Stimulated activated CD8-positive, alpha-beta memory T cell treated with anti-CD3 and anti-CD28 coated beads, Interleukin-2, amount 100 ng/mL, for 1 hour (primary cell): Measurements from ENCODE around the gene ERN1.
A peak's percentile ranks its signal among the peaks of the same experiment; 100 is the strongest.

Experiments used
- DNase-seq, 2 donors: peaks; one replicate each; pipeline ENCODE4 v3.0.0-alpha.2; 2020; ENCODE audit warnings: low read depth in 2 of 2

Gene ERN1

DNA sequence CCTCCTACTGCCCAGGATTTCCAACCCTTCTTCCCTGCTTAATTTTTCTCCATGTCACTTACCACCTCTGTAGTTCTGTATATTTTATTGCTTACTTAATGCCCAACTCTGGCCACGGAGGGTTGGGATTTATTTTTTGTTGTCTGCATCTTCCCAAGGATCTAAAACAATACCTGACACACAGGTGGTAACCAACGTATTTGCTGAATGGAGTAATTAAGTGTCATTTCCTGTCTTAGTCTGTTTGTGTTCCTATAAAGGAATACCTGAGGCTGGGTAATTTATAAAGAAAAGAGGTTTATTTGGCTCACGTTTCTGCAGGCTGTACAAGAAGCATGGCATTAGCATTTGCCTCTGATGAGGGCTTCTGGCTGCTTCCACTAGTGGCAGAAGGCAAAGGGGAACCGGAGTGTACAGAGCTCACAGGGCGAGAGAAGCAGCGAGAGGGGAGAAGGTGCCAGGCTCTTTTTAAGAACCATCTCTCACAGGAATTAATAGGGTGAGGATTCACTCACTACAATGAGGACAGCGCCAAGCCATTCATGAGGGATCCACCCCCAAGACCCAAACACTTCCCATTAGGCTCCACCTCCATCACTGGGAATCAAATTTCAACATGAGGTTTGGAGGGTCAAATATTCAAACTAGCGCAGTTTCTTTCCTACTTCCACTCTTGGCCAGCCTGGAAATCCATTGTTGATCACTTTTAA, 44.8 kb downstream of the ERN1 start:
- DNase-seq, result no peak

DNA sequence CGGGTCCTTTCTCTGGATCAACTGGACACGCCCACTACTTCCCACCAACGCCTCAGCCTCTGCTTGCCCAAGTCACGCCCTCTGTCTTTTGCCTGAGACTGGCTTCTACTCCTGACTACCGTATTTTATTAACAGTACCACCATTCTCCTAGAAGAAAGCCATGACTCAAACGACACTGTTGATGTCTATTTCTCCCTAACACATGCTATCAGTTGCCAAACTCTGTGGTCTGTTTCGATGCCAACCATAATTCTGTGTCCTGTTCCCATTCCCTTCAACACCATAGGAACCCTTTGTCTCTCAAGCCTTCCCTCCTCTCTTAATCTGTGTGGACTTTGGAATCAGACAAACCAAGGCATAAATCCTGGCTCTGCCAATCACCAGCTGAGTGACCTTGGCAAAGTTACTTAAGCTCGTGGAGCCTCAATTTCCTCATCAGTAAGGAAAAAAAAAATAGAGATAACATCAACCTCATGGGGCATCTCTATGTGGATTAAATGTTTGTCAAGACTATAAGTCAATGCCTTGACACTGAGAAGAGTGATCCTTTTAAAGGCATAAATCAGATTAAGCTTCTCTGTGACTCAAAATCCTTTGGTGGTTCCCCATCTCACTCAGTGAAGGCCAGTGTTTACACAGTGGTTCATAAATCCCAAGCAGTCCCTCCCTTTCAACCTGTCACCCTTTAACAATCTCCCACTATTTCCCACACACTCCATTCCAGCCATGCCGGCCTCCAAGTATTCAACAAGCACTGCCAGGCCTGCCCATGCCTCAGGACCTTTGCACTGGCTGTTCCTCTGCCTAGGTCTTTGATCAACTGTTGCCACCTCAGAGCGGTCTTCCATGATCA, 45.6 kb downstream of the ERN1 start:
- DNase-seq, result no peak

DNA sequence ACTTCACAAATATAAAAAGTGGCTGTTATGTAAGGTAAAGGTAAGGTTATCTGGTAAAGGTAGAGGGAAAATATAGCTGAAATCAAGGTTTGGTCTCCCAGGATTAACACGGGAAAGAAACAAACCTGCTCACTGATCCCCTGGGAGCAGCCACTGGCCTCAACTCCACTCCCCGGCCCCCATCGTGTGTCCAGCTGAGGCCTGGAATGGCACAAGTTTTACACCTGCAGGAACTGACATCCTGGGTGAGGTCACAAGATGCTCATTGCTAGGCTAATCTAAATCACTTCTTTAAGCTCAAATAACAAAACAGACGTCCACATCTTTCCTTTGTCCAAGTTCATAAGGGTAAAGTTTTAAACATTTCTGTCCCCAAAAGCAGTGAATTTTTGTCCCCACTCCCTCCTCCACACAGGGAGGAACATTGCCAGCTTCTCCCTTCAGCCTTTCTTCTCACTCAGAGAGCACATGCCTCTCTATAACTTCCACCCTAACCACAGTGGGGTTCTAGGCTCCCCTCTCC, 46.3 kb downstream of the ERN1 start:
- no peak for DNase-seq

DNA sequence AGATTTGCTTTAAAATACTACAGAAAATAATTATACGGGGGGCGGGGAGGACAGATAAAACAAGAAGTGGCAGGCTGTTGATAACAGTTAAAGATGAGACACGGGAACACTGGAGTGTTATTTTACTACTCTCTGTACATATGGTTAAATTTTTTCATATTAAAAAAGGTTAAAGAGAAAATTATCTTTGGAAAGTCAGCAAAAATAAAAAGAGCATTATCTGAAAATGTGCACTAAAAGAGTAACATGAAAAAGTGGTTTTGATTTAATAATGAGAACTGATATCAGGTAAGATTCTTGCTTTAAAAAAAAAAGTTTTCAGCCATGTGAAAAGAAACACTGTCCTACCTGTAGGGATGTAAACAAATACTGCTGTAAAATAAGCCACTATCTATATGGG, 46.9 kb downstream of the ERN1 start:
- no peak for DNase-seq

DNA sequence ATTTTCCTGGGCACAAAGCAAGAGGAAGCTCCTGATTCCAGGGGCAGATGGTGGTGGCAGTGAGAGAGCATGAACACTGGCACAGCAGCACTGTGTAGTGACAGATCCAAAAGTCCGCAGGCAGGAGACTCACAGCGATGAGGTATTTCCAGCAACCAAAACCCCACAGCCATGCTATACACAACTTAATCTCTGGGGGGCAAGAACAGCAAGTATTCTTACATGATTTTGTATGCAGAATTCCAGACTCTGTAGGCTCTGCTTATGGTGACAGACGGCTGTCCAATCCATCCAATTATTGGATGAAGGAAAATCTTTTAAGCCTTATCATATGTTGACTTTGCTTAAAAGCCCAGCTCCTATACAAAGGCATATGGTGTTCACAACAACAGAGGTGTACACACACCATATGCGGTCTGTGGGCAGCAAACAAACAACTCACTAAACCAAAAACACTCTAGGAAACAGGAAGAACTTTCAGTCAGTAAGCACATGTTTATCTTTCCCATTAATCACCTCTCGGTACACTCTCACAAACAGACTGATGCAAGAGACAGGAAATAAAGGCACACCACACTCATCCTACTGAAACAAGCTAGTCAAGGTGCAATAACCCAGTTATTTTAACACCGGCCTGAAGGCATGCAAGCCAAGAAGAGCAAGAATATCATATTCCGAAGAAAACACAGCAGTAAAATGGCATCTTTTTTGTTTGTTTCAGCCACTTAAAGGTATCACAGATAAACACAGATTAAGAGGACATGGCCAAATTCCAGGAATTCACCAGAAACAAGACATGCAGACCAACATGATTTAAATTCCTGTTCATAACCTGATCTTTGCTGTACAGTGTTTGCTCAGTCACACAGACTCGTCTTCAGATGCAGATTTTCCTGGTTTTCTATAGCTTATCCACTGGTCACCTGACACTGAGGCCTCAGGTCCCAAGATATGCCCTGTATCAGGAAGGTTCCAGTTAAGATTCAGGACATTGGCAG, 47.8 kb downstream of the ERN1 start:
- no peak for DNase-seq

DNA sequence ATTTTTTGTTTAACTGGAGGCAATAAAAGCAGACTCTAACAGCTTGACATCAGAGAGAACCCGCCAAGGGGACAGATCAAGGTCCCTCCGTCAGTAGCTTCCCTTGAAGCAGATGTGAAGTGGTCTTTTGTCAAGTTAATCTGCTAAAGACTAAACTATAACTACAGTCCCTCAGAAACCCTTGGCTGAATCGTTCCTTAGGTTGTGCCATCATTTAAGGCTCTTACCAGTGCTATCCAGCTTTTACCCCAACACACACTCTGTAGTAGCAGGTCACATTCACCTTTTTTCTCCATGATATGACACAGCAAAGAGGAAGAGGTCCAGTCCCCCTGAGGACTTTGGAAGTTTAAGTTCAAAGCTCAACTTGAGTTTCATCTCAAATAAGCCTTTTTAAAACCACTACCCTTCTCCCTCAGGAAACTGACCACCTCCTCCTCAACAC, 49.7 kb downstream of the ERN1 start:
- no peak for DNase-seq

DNA sequence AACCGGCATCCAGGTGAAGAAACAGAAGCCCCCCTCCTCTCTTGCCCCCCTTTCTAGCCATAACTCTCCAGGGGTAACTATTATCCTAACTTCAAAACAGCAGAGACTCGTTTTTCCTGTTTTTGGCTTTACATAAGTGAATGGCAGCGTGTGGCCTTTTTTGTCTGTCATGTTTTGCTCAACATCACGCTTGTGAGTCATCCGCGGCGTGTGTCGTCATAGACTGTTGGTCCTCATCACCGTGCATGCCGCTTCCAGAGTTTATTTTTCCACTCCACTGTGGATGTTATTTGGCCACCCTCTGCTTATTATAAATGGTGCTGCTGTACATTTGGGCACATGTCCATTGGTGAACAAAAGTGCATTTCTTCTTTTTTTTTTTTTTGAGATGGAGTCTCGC, 52.6 kb downstream of the ERN1 start:
- DNase-seq, result no peak

DNA sequence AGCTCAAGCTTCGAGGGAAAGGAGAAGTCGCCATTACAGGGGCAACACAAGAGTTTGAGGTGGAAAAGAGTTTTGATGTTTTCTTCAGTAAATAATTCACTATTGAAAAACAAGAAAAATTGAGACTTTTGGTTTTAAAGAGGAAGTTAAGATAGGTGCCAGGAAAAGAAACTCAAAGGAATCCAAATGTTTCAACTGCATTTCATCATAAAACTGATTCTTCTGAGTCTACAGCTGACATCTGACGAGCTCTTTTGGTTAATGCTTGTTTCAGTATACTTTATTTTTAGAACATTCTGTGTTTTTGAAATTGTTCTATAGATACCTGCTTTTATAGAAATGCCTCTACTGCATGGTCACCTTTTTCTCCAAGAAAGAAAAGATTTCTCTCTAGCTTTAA, 54.0 kb downstream of the ERN1 start:
- no peak for DNase-seq

DNA sequence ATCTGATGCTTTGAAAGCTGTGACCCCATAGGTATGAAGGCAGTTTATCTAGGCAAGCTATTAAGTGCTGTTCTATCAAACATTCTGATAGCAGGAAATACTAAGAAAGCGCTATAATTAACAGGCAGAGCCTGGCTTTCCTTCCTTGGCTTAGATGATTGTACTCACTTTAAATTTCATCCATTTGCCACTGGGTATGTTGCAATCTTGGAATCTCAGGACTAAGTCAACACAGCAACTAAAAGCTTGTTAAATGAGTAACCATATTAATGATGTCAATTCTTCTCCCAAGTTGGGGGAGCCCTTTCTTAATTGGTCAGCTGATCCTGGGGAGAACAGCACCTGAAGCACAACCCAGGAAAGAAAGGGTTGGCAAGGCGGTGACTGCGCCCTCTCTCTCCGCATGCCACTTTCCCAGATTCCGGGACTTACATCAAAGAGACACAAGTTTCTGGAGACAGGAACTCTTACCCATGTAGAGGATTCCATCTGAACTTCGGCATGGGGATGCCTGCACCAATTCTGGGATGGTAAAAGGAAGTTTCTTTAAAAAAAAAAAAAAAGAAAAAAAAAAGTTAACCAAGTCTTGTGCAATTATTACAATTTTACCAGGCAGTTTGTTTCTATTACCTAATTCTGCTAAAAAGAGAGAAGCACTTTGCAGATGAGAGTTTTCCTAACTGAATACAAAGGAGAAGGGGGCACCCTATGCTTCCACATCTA, 55.1 kb downstream of the ERN1 start:
- DNase-seq, result no peak

DNA sequence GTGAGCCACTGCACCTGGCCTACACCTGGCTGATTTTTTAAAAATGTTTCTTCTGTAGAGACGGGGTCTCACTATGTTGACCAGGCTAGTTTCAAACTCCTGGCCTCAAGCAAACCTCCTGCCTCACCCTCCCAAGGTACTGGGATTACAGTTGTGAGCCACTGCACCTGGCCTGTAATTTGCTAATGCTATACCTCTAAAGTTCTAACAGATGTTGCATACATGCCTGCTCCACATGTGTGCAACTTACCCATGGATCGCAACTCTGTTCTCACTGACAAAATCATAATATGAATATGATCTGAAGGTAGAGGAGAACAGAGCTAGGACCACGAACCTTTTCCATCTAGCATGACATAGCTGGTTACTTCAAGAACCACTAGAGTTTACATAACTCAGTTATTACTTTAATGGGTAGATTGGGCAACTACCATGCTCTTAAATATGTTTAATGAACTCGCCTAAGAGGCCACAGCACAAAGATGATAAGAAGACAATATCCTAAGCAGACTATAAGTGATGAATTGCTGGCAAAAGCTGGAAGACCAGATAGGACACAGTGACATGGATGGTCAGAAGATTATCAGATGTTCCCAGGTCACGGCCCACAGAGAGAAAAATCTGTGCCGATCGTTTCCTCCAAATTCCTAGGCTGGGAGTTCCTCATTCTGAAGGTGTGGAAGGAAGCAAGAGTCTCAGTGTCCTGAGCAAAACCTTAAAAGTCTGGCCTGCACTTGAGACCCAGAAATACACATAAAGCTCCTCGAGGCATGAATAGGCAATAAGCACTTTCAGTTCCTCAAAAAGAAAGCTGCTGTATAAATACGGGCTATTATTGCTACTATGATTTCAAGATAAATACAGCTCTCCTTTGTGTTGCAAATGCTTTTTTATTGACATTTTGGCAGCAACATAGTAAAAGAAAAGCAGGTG, 55.9 kb downstream of the ERN1 start:
- DNase-seq, result no peak

DNA sequence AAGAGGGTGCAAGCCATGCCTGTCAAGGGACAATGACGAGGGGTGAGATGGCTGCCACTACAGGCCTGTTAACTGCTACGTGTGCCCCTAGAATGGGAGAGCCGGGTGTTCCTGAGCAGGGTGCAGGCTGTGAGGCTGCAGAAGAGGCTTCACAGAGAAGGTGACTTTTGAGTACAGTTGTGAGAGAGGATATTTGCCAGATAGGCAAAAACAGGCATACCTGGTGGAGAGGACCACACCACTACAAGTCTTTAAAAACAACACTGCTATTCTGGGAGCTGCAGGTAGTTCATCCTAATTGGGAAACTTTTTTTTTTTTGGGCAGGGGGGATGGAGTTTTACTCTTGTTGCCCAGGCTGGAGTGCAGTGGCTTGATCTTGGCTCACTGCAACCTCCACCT, 58.8 kb downstream of the ERN1 start:
- DNase-seq, result no peak

DNA sequence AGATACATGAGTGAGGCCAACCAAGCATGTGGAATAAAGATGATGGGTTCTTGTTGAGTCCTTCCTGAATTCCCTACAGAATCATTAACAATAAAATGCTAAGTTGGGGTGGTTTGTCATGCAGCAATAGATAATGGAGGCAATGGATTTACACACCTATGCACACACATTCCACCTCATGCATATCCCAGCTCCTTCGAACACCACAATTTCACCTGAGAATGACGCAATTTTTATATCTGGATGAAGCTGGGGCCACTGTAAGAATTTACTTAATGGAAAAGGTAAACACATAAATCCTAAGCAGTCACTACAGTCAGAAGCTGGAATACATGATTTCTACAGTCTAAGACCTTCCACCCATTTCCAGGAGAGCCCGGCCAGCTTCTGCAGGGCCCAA, 59.7 kb downstream of the ERN1 start:
- no peak for DNase-seq

DNA sequence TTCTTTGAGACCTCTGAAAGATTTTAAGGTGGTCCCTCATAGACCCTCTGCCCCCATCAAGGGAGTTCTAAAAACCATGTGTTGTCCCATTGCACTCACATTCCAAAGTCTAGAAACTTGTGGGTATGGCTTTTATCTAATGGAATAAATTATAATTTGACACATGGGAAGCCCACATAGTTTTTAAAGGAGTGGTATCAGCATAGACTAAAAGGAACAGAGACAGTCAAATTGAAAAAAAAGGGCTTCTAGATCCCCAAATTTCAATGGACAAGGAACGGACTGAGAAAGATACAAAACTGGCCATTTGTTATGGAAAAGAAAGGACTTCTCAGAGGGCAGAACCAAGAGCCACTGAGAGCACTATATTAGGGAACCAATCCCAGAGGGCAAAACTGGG, 60.8 kb downstream of the ERN1 start:
- no peak for DNase-seq

DNA sequence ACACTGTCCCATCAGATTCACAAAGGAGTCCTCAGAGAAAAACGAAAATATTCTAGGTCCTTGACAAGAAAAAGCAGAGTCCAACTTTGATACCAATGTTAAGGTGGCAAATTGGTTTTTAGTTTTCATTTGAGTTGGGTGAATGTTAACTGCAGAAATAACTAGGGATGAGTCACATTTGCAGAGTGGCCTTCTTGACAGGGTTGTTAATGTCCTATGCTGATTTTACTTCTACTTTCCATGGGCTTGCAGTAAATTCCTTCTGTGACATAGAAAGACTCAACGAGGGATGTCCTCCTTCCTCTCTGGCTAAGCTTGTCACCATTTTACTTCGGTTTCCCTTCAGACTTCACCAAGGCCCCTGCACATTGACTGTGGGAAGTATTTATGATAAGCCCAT, 62.3 kb downstream of the ERN1 start:
- DNase-seq, result no peak

DNA sequence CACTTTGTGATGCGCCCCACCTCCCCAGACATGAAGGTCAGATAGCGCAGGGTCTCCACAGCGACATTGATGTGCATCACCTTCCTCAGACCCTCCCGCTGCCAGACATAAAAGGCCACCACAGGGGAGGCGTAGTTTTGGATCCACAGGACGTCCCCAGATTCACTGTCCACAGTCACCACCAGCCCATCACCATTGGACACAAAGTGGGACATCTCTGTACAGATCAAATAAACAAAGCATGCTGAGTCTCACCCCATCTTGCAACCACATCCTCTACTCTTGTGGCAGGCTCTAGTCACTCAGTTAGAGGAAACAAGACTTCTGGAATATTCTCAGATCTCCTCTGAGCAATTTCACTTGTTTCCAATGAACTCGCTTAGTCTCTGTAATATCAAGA, 63.2 kb downstream of the ERN1 start:
- no peak for DNase-seq

DNA sequence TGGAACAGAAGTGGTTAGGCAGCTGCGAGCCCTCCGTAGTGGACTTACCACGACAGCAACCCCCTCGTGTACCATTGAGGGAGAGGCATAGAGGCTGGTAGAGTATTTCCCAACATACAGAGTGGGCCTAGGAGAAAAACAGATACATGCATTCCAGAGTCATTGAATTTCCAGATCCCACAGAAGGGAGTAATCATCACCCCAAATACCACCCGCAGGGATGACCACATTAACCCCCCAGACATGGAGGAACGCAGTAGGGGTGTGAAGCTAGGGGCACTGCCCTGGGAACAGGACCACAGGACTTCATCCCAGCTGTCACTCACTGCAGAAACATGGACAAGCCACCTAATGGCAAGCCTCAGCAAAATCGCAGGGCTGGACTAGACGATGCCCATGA, 64.8 kb downstream of the ERN1 start:
- DNase-seq, result no peak

DNA sequence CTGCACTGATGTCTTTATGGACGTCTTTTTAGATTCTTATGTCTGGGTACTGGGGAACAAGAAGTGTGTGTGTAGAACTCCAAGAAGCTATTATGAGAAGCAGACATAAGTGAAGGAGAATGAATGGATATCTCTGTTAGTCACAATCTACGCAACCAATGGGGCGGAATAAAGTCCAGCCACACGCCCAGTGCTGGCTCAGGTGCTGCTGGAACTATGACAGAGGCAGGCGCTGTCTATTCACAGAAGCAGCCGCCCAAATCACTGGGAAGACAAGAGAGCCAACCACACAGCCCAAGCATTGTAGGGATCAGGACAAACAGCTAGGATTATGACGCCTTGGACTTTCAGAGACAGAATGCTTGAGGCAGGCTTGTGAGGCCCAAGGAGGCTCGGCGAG, 65.6 kb downstream of the ERN1 start:
- DNase-seq, result no peak

DNA sequence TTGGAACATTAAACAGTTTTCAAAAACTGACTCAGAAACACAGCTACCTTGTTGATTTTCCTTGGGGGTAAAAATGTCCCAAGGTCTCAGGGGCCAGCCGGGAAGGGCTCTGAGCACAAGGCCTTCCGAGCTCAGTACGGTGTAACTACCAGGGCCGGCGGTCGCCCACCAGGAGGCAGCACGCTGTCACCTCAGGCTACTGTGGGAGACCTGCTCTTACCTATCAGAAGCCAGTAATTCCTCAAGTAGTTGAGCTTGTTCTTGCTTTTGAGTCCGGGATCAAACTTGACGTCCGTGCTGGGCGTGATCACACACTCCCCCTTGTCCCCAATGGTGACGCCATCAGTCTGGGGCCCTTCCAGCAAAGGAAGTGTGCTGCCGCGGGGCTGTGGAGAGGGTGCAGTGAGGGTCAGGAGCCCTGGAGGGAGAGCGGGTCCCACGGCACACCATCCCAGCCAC, 66.1 kb downstream of the ERN1 start:
- peak in 1 of 2 donors; percentile 24 for DNase-seq

DNA sequence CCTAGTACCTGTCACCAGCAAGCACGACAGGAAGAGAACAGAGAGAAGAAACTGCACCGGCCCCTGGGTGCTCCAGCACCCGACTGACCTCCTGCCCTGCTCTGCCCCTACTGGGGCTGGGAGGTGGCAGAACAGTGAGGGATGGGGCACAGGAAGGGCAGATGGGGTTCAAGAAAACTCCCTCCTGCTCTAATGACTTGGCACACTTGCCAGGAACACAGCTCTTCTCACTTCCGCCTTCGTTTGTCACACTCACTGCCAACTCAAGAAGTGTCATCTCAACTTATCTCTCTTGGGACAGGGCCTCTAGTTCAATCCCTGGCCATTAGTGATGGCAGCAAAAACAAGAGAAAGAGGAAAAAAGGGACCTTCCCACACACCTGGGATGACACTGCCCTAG, 66.9 kb downstream of the ERN1 start:
- no peak for DNase-seq
